ENCODE measurements around the gene ITFG1.
A peak's percentile ranks its signal among the peaks of the same experiment; 100 is the strongest.
"Not testable (repeated sequence)": the region's sequence is repeated elsewhere in the genome, so short reads cannot be mapped to it uniquely, and the experiment has no call there.

Gene ITFG1

DNA sequence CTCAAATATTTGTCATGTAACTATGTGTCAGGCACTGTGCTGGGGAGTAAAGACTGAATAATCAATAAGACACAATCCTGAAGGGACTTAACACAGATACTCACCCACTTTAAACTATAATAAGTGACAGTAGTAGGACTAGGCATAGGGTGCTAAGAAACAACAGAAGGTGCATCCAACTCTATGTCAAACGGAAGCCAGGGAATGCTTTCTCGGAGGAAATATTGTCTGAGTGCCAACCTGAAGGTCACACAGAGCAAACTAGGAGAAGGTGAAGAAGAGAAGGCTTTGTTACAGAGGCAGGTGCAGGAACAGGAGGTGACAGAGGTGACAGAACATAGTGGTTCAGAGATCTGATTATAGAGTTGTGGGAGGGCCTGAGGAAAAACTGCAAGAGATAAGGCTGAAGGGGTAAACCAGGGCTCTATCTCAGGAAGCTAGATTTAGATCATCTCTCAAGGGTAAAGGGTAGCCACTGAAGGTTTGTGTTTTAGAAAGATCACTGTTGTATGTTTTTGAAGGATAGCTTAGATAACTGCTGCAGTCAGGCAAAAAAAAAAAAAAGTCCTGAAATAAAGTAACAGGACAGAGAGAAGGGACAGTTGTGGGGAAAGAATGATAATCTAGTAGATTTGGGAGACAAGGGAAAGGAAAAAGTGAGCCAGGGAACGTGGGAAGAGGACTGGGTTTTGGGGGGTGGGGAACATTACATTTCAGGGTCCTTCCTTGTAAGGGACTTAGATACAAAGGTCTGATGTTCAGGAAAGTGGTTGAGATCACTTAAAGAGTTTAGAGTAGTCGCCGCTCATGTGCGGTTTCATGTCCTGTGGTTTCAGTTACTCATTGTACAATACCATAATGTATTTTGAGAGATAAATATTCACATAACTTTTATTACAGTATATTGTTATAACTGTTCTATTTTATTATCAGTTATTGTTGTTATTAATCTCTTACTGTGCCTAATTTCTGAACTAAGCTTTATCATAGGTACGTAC lies 231.5 kb downstream of the ITFG1 start:
- no peak for FAIRE-seq

DNA sequence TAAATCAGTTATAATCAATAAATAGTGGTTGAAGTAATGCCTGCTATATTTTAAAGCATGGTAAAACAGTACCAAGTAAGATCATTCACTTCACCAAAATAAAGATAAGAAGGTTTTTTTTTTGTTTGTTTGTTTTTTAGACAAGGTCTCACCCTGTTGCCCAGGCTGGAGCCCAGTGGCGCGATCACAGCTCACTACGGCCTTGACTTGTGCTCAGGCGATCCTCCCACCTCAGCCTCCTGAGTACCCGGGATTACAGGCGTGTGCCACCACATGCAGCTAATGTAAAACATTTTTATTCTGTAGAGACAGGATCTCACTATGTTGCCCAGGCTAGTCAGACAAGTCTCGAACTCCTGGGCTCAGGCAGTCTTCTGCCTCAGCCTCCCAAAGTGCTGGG lies 232.6 kb downstream of the ITFG1 start:
- no peak for FAIRE-seq

DNA sequence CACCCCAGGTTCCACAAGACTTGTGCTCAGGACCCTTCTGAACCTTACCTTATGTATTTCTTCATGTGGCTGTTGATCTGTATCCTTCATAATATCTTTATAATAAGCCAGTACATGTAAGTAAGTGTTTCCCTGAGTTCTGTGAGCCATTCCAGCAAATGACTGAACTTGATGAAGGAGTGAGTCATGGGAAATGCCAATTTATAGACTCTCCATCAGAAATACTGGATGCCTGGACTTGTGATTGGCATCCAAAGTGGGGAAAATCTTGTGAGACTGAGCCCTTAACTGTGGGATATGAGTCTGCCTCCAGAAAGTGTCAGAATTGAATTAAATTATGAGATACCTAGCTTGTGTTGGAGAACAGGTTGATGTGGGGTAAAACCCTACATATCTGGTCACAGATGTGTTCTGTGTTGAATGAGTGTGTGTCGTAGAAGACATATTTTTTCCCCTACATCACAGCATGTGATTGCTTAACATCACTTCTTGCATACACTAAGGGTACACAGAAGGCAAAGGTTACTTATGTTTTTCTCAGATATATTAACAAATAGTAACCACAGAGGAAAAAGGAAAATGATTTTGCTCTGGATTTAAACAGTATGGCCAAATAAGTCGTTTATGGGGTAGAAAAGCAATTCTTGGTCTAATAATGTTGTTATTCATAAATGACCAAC lies 247.0 kb downstream of the ITFG1 start:
- no peak for FAIRE-seq

DNA sequence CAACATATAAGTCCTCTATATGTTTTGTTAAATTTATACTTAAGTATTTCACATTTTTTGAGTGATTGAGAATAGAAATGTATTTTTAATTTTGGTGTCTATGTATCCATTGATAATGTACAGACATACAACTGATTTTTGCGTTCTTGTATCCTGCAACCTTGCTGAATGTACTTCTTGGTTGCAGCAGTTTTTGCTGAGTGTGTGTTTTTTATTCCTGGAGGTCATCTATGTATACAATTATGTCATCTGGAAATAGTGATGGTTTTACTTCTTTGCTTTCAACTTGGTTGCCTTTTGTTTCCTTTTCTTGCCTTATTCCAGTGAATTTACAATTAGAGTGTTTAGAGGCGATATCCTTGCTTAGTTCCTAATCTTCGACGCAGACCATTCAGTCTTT lies 249.6 kb downstream of the ITFG1 start:
- no peak for FAIRE-seq

DNA sequence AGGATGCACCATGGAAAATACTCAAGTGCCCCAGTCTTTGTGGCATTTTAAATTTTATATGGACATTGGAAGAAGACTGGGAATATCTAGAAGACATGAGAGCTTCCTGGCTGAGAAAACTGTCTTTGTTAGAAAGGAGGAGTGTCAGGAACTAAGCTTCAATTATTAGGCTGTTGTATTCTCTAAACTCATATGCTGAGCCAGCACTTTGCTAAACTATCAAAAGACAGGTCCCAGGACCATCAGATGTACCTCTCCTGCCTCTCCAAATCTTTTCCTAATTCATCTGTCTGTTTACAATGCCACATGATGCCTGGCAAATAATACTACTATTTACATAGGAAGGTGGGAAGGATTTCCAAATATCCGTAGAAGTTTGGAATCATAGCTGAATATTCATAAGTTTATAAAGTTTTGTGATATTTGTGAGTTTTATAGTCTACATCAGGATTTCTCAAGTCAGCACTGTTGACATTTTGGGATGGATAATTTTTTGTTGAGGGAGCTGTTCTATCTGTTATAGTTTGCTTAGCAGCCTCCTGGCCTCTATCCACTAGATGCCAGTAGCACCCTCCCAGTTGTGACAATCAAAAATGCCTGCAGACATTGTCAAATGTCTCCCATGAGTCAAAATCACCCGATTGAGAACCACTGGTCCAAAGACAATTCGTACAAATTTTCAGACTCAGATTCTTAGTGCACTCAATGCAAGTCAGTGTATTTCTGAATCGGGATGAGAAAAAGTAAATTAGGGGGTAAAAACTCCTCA lies 255.9 kb downstream of the ITFG1 start:
- no peak for FAIRE-seq

DNA sequence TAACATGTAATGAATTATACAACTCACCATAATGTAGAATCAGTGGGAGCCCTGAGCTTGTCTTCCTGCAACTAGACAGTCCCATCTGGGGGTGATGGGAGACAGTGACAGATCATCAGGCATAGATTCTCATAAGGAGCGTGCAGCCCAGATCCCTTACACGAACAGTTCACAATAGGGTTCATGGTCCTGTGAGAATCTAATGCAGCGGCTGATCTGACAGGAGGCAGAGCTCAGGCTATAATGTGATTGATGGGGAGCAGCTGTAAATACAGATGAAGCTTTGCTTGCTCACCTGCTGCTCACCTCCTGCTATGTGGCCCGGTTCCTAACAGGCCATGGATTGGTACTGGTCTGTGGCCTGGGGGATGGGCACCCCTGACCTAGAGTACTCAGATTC lies 257.4 kb downstream of the ITFG1 start:
- not testable (repeated sequence) for FAIRE-seq

DNA sequence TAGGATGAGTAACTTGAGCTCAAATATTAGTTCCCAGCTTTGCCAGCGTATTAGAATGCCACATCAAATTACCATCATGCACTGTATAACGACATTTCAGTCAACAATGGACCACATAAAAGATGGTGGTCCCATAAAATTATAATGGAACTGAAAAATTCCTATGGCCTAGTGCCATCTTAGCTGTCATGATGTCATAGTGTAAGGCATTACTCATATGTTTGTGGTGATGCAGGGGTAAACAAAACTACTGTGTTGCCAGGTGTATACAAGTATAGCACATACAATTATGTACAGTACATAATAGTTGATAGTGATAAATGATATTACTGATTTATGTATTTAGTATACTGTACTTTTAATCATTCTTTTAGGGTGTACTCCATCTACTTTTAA lies 262.7 kb downstream of the ITFG1 start:
- no peak for FAIRE-seq

DNA sequence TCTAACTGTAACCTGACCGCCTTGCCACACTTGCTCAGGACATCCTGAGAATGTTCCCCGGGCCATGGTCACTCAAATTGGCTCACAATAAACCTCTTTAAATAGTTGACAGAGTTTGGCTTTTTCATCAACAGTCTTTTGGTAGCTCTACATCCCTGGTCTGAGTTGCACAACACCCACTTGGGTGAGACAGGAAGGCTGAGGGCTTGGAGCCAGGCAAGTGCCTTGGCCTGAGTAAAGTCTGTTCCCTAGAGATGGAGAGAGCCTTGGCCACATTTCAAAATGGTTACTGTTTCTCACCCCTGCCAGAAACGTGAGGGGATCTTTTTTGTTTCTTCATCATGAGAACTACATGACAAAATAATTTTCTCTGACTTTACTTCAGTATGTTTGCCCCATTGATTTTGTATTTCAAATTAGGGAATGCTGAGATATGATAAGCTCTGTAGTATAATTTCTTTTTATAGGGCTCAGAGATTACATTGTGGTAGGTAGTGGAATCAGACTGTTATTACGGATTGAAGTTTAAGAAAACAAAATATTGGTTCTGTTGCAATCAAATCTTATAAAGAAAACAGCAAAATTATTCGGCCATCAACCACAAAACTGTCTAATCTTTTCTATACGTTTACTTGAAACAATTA lies 263.2 kb downstream of the ITFG1 start:
- FAIRE-seq, result no peak

DNA sequence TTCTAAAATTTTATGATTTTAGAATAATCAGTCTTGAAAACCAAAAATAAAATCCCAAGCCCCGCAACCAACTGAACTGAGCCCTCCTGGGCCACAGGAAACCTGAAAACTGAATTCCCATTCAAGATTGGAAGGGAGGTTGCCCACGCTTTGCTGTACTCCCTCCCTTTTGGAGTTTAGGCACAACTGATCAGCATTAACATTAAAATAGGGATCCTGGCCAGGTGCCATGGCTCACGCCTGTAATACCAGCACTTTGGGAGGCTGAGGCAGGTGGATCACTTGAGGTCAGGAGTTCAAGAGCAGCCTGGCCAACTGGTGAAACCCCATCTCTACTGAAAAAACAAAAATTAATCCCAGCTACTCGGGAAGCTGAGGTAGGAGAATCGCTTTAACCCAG lies 264.4 kb downstream of the ITFG1 start:
- no peak for FAIRE-seq

DNA sequence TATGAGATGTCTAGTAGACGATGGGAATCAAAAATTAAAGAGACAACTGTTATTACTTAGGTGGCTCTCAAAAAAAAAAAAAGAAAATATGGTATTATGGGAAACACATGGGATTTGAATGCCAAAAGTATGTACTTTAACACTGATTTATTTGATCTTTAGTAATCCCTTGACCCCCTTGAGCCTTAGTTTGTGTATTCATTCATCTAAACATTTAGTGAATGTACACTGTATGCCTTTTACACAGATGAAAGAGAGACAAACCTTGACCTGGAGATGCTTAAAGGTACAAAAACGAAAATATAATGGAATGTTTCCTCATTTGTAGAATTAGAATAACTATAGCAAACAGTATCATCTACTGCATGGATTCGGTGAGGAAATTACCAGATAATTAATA lies 278.5 kb downstream of the ITFG1 start:
- no peak for FAIRE-seq

DNA sequence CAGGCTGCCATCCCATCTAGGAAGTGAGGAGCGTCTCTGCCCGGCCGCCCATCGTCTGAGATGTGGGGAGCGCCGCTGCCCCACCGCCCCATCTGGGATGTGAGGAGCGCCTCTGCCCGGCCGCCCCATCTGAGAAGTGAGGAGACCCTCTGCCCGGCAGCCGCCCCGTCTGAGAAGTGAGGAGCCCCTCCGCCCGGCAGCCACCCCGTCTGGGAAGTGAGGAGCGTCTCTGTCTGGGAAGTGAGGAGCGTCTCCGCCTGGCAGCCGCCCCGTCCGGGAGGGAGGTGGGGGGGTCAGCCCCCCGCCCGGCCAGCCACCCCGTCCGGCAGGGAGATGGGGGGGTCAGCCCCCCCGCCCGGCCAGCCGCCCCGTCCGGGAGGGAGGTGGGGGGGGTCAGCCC lies 279.8 kb downstream of the ITFG1 start:
- FAIRE-seq, result not testable (repeated sequence)

DNA sequence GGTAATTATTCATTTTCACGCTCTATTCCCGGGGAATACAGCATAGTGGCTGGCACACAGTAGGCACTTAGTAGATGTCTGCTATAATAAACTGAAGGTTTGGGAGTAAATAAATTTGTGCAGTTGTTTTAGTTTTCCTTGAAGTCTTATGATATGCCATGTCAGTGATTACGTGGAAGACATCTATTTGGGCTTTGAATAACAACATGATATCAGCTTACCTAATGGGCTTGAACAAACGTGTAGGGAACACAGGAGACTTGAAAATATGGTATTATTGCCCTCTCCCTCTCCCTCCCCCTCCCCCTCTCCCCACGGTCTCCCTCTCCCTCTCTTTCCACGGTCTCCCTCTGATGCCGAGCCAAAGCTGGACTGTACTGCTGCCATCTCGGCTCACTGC lies 280.8 kb downstream of the ITFG1 start:
- FAIRE-seq, result no peak

DNA sequence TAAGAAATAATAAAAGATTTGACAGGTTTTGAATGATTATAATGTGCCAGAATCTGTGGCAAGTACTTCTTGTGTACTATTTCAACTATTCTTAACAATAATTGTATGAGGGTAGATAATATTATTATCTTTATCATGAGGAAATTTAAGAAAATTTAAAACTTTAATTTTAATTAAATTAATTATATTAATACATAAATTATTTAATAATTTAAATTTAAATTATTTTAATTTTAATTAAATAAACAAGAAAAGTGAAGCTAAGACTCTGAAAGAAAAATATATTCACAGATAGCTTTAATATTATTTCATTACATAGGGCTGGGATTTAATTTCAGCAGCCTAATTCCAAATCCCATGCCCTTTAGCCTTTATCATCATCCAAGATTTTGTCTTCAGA lies 285.7 kb downstream of the ITFG1 start:
- peak; percentile 91 for FAIRE-seq

DNA sequence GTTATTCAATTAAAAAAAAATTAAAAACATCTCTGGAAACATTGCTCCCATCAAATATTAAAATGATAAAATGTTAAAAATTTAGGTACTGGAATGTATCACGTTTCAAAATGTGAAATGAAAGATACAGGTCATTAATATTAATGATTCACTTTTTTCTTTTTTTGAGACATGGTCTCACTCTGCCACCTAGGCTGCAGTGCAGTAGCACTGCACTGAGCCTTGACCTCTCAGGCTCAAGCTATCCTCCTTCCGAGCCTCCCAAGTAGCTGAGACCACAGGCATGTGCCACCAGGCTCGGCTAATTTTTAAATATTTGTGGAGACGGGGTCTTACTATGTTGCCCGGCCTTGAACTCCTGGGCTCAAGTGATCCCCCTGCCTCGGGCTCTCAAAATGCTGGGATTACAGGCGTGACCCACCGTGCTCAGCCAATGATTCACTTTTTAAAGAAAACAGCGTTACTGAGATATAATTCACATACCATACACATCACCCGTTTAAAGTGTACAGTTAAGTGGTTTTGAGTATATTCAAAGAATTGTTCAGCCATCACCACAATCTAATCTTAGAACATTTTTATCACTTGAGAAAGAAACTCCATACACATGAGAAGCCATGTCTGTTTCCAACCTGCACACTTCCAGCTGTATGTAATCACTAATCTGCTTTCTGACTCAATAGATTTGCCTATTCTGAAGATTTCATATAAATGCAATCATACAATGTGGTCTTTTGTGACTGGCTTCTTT lies 298.0 kb downstream of the ITFG1 start:
- FAIRE-seq, result no peak

DNA sequence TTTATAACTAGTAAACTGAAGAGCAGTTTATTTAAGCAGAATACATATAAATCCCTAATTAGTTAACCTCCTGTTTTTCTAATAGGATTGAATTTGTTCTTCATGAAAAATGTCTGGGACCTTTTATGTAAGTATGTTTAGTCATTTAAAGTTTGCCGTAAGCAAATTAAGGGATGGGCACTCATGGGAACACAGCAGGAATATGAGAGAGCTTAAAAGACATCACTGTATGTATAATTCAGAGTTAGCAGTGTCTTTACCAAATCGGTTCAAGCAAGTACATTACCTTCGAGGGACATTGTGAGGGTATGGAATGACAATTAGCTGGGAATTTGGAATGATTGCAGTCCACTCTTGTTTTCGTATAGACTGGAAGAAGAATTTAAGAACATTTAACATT lies 299.4 kb downstream of the ITFG1 start:
- no peak for FAIRE-seq

DNA sequence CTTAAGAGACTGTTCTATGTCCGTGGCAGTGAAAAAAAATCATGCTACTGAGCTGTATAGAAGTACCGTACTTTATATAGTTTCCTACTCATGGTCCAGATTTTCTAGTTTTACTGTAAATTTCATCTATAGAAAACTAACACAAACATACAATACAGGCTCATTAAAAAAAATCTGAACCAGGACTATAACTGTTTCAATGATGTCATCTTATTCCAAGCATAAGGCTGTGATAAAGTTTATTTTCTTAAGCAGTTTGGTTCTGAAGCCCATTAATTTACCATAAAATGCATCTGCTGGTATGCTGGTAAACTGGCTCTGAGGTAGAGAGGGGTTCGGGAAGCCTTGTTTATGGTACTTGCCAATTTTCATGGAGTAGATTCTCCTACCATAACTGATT lies 300.4 kb downstream of the ITFG1 start:
- FAIRE-seq, result no peak

DNA sequence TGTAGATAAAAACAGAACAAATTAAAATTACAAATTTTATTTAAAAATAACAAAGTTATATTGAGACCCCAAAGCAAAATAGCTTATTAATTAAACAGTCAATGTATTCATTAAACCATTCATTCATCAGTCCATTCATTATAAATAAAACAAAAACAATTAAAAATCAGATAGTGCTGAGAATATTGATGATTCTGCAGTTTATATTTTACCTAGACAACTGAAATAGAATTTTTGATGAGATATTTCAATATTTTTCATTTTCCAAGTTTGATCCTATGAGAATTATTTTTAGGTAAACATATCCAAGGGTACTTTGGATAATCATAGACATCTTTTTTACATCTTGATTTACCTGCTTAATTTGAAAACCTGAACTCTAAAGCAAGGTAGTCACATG lies 301.9 kb downstream of the ITFG1 start:
- no peak for FAIRE-seq

DNA sequence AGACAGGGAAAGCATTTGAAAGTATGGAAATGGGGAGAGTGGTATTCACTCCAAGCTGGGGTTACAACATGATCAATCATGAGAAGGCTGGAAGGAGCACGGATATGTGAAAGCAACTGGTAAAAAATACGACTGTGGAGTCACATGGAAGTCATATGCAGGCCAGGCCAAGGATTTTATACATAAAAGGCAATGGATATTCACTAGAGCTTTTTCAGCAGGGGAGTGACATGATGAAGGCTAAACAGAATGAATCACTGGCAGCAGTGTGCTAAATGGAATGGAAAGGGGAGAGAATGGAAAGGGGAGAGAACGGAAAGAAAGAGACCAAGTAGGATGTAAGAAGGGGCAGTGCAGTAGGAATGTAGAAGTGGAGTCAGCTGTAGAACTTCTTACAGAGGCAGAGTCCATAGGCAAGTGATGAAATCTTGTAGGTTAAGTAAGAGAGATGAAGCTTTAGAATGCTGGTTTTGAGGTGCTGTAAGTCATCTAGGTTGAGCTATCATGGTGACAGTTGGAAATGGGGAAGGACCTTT lies 304.1 kb downstream of the ITFG1 start:
- no peak for FAIRE-seq

DNA sequence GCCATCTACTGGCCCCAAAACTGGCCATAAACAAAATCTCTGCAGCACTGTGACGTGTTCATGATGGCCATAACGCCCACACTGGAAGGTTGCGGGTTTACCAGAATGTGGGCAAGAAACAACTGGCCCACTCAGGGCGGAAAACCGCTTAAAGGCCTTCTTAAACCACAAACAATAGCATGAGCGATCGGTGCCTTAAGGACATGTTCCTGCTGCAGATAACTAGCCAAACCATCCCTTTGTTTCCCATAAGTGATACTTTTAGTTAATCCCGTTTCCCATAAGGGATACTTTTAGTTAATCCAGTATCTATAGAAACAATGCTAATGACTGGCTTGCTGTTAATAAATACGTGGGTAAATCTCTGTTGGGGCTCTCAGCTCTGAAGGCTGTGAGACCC lies 308.4 kb downstream of the ITFG1 start:
- not testable (repeated sequence) for FAIRE-seq

DNA sequence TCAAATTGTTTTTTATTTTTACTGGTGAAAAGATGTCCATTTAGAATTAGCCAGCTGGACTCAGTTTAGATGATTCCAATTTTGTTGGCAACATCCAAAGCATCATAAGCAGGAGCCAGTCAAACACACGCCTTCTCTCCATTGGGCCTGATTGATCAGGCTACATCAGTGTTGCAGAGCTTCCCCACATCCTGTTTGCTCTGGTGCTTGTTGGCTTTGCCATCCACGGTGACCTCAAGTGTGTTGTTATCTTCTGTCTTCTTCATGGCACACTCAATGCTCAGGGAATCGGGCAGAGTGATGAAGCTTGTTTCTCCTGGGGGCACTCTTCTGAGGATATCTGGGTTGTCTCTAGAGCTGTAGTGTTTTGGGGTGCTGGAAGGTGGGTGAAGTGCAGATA lies 310.8 kb downstream of the ITFG1 start:
- no peak for FAIRE-seq

DNA sequence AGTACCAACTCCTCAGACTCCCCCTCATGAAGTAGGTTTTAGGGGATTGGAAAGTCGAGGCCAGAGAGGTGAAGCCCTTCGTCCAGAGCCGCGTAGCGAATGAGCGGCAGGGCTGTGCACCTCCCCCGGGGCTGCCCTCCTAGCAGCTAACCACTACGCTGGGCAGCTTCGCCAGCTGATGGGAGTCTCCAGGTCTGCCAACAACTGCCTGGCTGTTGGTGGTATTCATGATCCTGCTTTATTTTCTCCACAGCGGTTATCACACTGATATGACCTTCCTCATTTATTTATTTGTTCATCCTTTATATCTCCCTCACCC lies 316.3 kb downstream of the ITFG1 start:
- no peak for FAIRE-seq
